GM12891 (cell line): ENCODE measurements around the gene CFL2.

Experiments
- POLR2A ChIP-seq: IDR thresholded peaks from 2 replicates; pipeline ENCODE4 v1.6.1; 2011; ENCODE audit warnings: low read depth, low read length, control low read depth
- POLR2AphosphoS5 ChIP-seq: IDR thresholded peaks from 2 replicates; pipeline ENCODE4 v1.6.1; 2011; ENCODE audit warnings: low read depth, low read length, control low read depth
- TAF1 ChIP-seq: IDR thresholded peaks from 2 replicates; pipeline ENCODE4 v1.6.1; 2011; ENCODE audit warnings: low read depth, low read length, control low read depth

DNA sequence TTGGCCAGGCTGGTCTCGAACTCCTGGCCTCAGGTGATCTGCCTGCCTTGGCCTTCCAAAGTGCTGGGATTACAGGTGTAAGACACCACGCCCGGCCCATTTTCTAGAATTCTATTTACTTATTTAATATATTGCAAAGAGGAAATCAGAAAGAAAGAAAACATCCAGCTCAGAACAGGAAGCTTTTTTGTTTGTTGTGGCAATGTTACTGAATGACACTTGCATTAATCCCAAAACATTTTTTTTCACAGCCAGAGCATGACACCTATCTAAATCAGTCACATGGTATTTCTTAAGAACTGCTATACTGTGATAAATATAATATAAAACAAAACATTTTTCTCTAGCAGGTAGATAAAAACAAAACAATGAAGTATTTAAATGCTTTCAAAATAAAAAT lies 12.6 kb downstream of the CFL2 start:
- TF ChIP-seq POLR2AphosphoS5 (no peak), POLR2A (no peak), TAF1 (no peak)
